ENCODE results near the gene MYOF. TPM values are rescaled to one million over a fixed set of nuclear protein-coding genes. Genes with fewer than 3 reads are reported as not detected.
"Not testable (repeated sequence)": the region's sequence is repeated elsewhere in the genome, so short reads cannot be mapped to it uniquely, and the experiment has no call there.

Gene MYOF
- total RNA-seq, 4 donors from 2014 or later: 77.8 to 174 (median 116) TPM

DNA sequence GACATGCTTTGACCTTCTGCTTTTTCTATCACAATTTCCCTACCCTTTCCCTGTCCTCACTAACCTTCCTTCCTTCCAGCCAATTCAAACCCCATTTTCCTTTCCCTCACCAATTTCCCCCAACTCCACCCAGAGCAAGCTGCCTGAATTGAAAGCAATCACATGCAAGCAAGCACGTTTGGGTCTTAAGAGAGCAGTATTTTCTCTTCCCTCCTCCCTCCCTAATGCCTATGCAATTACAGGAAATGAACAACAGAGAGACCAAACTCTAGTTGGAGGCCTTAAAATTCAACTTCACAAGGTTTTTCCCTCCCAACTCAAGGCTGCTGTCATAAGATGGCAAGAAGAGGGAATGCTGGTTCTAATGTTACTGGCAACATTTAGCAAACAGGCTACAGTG lies 117.2 kb downstream of the MYOF start:
- 20% methylated on average over 1 of the region's 1 CpG for WGBS
- Histone ChIP-seq H3K27me3 (no peaks in the 10 kb centered on the region), H3K27ac (no peak overlapping the region)

DNA sequence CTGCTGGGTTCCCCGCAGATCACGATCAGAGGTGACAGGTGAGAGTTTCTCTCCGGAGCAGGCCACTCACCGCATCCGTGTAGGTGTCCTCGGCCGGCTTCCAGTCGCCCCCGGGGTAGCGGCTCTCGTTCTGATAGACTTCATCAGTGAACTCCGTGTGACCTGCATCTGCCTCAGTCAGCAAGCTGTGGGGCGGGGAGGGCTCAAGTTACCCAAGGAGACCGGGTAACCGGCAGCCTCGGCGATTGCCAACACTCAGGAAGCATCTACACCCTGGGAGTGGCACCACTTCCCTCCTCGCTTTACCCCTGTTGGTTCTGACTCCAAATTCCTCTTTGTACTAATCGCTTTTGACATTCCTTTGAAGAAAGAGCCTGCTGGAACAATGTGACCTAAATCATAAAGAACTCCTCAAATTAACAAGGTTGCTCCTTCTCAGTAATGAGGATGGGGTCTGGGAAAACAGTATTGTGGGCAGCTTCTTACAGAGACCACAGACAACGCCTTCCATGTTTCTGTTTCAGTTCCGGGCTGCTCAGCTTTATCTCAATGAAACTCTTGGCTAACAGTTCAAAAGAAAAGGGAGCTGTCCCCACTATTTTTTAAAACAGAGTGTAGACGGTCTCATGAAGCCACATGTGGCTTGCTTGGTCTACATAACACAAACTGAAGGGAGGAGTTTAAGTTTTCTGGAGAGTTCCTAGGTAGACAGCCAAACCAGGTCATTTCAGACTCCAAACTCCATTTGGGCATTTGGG lies 118.1 kb downstream of the MYOF start:
- WGBS: 49% methylated on average over 22 of the region's 22 CpGs
- DNase-seq (ENCODE audit: low spot score in 2 of 2): peak; percentile 72 to 81
- Histone ChIP-seq H3K9me3 (no peaks in the 10 kb centered on the region), H3K27ac (no peak overlapping the region), H3K4me3 (no peak overlapping the region), H3K27me3 (no peaks in the 10 kb centered on the region), H3K4me1 (peaks cover 4% of the 10 kb centered on the region), H3K36me3 (peaks cover 92% of the 10 kb centered on the region)
- no peak for TF ChIP-seq EP300 (IDR thresholded peaks at IDR 0.05)
- TF ChIP-seq POLR2A (IDR thresholded peaks at IDR 0.05): no peak
- TF ChIP-seq, protein P1, sequence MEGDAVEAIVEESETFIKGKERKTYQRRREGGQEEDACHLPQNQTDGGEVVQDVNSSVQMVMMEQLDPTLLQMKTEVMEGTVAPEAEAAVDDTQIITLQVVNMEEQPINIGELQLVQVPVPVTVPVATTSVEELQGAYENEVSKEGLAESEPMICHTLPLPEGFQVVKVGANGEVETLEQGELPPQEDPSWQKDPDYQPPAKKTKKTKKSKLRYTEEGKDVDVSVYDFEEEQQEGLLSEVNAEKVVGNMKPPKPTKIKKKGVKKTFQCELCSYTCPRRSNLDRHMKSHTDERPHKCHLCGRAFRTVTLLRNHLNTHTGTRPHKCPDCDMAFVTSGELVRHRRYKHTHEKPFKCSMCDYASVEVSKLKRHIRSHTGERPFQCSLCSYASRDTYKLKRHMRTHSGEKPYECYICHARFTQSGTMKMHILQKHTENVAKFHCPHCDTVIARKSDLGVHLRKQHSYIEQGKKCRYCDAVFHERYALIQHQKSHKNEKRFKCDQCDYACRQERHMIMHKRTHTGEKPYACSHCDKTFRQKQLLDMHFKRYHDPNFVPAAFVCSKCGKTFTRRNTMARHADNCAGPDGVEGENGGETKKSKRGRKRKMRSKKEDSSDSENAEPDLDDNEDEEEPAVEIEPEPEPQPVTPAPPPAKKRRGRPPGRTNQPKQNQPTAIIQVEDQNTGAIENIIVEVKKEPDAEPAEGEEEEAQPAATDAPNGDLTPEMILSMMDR (IDR thresholded peaks at IDR 0.05): no peak
- TF ChIP-seq POLR2AphosphoS5 (IDR thresholded peaks at IDR 0.05): no peak

More for the DNA sequence above, 117.2 kb downstream of the MYOF start:
- Histone ChIP-seq H3K4me3 (no peak overlapping the region), H3K4me1 (peaks cover 4% of the 10 kb centered on the region), H3K36me3 (peaks cover 91% of the 10 kb centered on the region), H3K9me3 (no peaks in the 10 kb centered on the region)
- no peak for DNase-seq (ENCODE audit: low spot score in 2 of 2)
- TF ChIP-seq EP300 (IDR thresholded peaks at IDR 0.05) (no peak), POLR2A (IDR thresholded peaks at IDR 0.05) (no peak), POLR2AphosphoS5 (IDR thresholded peaks at IDR 0.05) (no peak)
- TF ChIP-seq, protein P1 (IDR thresholded peaks at IDR 0.05): no peak

DNA sequence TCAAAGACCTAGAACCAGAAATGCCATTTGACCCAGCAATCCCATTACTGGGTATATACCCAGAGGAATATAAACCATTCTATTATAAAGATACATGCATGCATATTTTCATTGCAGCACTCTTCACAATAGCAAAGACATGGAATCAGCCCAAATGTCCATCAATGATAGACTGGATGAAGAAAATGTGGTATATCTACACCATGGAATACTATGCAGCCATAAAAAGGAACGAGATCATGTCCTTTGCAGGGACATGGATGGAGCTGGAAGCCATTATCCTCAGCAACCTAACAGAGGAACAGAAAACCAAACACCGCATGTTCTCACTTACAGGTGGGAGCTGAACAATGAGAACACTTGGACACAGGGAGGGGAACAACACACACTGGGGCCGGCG lies 123.7 kb downstream of the MYOF start:
- H3K27me3 ChIP-seq; H3K27ac ChIP-seq; H3K4me1 ChIP-seq; H3K9me3 ChIP-seq; DNase-seq (ENCODE audit: low spot score in 2 of 2); H3K4me3 ChIP-seq: not testable (repeated sequence)
- H3K36me3 ChIP-seq: peaks cover 92% of the 10 kb centered on the region
- 93% methylated on average over 4 of the region's 4 CpGs for WGBS

DNA sequence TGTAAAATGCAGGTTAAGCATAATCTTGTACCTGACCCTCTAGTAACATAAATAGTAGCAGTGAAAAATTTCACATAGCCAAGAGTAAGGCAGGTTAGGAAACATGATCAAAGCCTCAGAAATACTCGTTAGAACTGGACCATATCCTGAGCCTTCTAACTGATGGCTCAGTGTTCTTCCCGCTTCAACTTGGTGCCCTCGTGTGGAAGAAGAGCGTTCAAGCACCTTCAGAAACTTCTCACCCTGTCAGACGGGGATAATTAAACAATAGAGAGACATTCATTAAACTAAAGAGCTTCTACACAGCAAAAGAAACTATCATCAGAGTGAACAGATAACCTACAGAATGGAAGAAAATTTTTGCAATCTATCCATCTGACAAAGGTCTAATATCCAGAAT lies 124.5 kb downstream of the MYOF start:
- H3K9me3 ChIP-seq: no peaks in the 10 kb centered on the region
- TF ChIP-seq EP300 (IDR thresholded peaks at IDR 0.05): no peak
- no peak for TF ChIP-seq POLR2A (IDR thresholded peaks at IDR 0.05)
- TF ChIP-seq, protein P1 (IDR thresholded peaks at IDR 0.05): peak in 1 of 2 donors; percentile 48
- no peak for TF ChIP-seq POLR2AphosphoS5 (IDR thresholded peaks at IDR 0.05)
- H3K4me1 ChIP-seq: no peaks in the 10 kb centered on the region
- no peak overlapping the region for H3K27ac ChIP-seq
- WGBS: 13% methylated on average over 5 of the region's 5 CpGs
- no peaks in the 10 kb centered on the region for H3K27me3 ChIP-seq
- no peak for DNase-seq (ENCODE audit: low spot score in 2 of 2)
- peaks cover 92% of the 10 kb centered on the region for H3K36me3 ChIP-seq
- no peak overlapping the region for H3K4me3 ChIP-seq

DNA sequence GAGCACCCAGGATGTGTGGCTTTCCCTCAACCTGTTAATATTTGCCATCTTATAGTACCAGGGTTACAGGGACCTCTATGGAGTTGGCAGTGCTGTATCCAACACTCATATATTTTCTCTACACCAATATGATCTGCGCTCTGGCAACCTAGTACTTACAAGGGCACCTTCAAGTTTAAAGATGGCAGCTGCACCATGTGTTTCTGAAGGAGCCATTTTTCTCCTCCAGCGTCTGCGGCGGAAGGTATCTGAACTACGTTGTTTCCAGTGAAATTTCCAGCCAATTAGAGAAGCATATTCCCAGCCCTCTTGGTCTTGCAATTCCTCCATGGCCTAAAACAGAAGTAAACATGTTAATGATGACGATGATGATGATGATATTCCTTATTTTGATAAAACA lies 125.6 kb downstream of the MYOF start:
- Histone ChIP-seq H3K4me1 (no peaks in the 10 kb centered on the region), H3K36me3 (peaks cover 92% of the 10 kb centered on the region), H3K27ac (no peak overlapping the region), H3K9me3 (no peaks in the 10 kb centered on the region), H3K27me3 (no peaks in the 10 kb centered on the region), H3K4me3 (no peak overlapping the region)
- DNase-seq (ENCODE audit: low spot score in 2 of 2): no peak
- no peak for TF ChIP-seq POLR2A (IDR thresholded peaks at IDR 0.05)
- TF ChIP-seq POLR2AphosphoS5 (IDR thresholded peaks at IDR 0.05): no peak
- TF ChIP-seq, protein P1 (IDR thresholded peaks at IDR 0.05): no peak
- TF ChIP-seq EP300 (IDR thresholded peaks at IDR 0.05): no peak
- WGBS: 93% methylated on average over 6 of the region's 6 CpGs

Data from suprapubic skin (tissue), 4 donors.